ENCODE measurements around the gene LYSMD2. TPM values are rescaled to one million over a fixed set of nuclear protein-coding genes. Genes with fewer than 3 reads are reported as not detected.

LYSMD2 gene
- total and polyA plus RNA-seq, 2 experiments from 2014 or later = 5.4 to 5.9 TPM

GRCh38 chr15:51752888-51753287 is 15.4 kb upstream of the LYSMD2 start:
- no peaks in the 10 kb centered on the region; the same call in 1 of the 2 replicates for H3F3A ChIP-seq (replicated peaks; ENCODE audit: low read depth)
- Mint-ChIP-seq H3K27ac (no peak overlapping the region), H3K36me3 (ENCODE audit: low read depth) (no peaks in the 10 kb centered on the region), H3K4me1 (peaks cover 12% of the 10 kb centered on the region), H3K27me3 (ENCODE audit: insufficient read depth, low read depth, poor library complexity) (peaks cover 38% of the 10 kb centered on the region), H3K9me3 (no peaks in the 10 kb centered on the region), H3K4me3 (peak overlapping the region; percentile 85)
- no peak overlapping the region for H3K27ac ChIP-seq (ENCODE audit: low read depth)
- no peaks in the 10 kb centered on the region for H3K9me2 ChIP-seq (ENCODE audit: insufficient read depth)
- H3K4me3 ChIP-seq = peak overlapping the region; percentile 95
- TF ChIP-seq JUNB (IDR thresholded peaks at IDR 0.05; ENCODE audit: unreplicated experiment) (no peak), EZH2 (IDR thresholded peaks at IDR 0.05; ENCODE audit: low read depth, unreplicated experiment) (no peak), ZNF331 (CRISPR knock-in tag; IDR thresholded peaks at IDR 0.05; ENCODE audit: low read depth) (no peak), ZNF114 (CRISPR knock-in tag; IDR thresholded peaks at IDR 0.05) (no peak), ZNF462 (CRISPR knock-in tag; IDR thresholded peaks at IDR 0.05) (no peak), CREB1 (CRISPR knock-in tag; IDR thresholded peaks at IDR 0.05; ENCODE audit: low read depth) (no peak), POLR2AphosphoS5 (IDR thresholded peaks at IDR 0.05; ENCODE audit: low read depth) (no peak), ETS1 (IDR thresholded peaks at IDR 0.05) (no peak), STAT1 (IDR thresholded peaks at IDR 0.05; ENCODE audit: unreplicated experiment) (no peak), NANOG (IDR thresholded peaks at IDR 0.05; ENCODE audit: borderline replicate concordance) (no peak), EZH2phosphoT487 (IDR thresholded peaks at IDR 0.05; ENCODE audit: unreplicated experiment) (no peak)
- TF ChIP-seq, protein P1, sequence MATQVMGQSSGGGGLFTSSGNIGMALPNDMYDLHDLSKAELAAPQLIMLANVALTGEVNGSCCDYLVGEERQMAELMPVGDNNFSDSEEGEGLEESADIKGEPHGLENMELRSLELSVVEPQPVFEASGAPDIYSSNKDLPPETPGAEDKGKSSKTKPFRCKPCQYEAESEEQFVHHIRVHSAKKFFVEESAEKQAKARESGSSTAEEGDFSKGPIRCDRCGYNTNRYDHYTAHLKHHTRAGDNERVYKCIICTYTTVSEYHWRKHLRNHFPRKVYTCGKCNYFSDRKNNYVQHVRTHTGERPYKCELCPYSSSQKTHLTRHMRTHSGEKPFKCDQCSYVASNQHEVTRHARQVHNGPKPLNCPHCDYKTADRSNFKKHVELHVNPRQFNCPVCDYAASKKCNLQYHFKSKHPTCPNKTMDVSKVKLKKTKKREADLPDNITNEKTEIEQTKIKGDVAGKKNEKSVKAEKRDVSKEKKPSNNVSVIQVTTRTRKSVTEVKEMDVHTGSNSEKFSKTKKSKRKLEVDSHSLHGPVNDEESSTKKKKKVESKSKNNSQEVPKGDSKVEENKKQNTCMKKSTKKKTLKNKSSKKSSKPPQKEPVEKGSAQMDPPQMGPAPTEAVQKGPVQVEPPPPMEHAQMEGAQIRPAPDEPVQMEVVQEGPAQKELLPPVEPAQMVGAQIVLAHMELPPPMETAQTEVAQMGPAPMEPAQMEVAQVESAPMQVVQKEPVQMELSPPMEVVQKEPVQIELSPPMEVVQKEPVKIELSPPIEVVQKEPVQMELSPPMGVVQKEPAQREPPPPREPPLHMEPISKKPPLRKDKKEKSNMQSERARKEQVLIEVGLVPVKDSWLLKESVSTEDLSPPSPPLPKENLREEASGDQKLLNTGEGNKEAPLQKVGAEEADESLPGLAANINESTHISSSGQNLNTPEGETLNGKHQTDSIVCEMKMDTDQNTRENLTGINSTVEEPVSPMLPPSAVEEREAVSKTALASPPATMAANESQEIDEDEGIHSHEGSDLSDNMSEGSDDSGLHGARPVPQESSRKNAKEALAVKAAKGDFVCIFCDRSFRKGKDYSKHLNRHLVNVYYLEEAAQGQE (IDR thresholded peaks at IDR 0.05; ENCODE audit: unreplicated experiment) = no peak
- TF ChIP-seq, protein P2, sequence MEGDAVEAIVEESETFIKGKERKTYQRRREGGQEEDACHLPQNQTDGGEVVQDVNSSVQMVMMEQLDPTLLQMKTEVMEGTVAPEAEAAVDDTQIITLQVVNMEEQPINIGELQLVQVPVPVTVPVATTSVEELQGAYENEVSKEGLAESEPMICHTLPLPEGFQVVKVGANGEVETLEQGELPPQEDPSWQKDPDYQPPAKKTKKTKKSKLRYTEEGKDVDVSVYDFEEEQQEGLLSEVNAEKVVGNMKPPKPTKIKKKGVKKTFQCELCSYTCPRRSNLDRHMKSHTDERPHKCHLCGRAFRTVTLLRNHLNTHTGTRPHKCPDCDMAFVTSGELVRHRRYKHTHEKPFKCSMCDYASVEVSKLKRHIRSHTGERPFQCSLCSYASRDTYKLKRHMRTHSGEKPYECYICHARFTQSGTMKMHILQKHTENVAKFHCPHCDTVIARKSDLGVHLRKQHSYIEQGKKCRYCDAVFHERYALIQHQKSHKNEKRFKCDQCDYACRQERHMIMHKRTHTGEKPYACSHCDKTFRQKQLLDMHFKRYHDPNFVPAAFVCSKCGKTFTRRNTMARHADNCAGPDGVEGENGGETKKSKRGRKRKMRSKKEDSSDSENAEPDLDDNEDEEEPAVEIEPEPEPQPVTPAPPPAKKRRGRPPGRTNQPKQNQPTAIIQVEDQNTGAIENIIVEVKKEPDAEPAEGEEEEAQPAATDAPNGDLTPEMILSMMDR (conservative IDR thresholded peaks at IDR 0.05; ENCODE audit: low read depth in 2 of 2) = no peak
- no peaks in the 10 kb centered on the region for H3K79me2 ChIP-seq (replicated peaks; ENCODE audit: insufficient read depth)
- no peak for ATAC-seq
- H3K27me3 ChIP-seq (ENCODE audit: insufficient read depth) = peaks cover 50% of the 10 kb centered on the region
- H4K20me1 ChIP-seq (replicated peaks; ENCODE audit: insufficient read depth) = peaks cover 9% of the 10 kb centered on the region; the same call in 1 of the 2 replicates
- H3K4me1 ChIP-seq (ENCODE audit: insufficient read depth) = peaks cover 11% of the 10 kb centered on the region; the same call in 1 of the 2 replicates
- H3K4me2 ChIP-seq = peak overlapping the region; percentile 84; the same call in 1 of the 2 replicates
- H2AFZ ChIP-seq = no peak overlapping the region
- no peaks in the 10 kb centered on the region for H3K36me3 ChIP-seq (ENCODE audit: insufficient read depth)
- no peak for DNase-seq (ENCODE audit: low spot score)
